NCI-H1048 (cell line): ENCODE results near the gene HADHB.

Experiments used
- DNase-seq: peaks from one replicate; lab custom pipeline; 2025; lab: John Stamatoyannopoulos, UW

Gene HADHB

GRCh38 chr2:26244309-26245230, at the start of gene HADHB, which contains the start of gene HADHA:
TSS of gene HADHB (plus strand) at chr2:26244939. CDS start at chr2:26254255, 9,316 bp downstream.
TSS of gene HADHA (minus strand) at chr2:26244632. CDS start at chr2:26244596, 36 bp downstream.
- peak; percentile 2 for DNase-seq

GRCh38 chr2:26195040-26195984, 49.4 kb upstream of the HADHB start:
- no peak for DNase-seq

GRCh38 chr2:26196683-26197418, 47.9 kb upstream of the HADHB start:
- no peak for DNase-seq

- DNase-seq = no peak
Measured at GRCh38 chr2:26197516-26197915, 47.2 kb upstream of the HADHB start.

GRCh38 chr2:26202981-26203490, 41.7 kb upstream of the HADHB start:
- no peak for DNase-seq

GRCh38 chr2:26203906-26204305, 40.8 kb upstream of the HADHB start:
- DNase-seq = no peak

GRCh38 chr2:26212011-26212410, 32.7 kb upstream of the HADHB start:
- DNase-seq = no peak

- no peak for DNase-seq
Measured at GRCh38 chr2:26214759-26215158, 30.0 kb upstream of the HADHB start.

- DNase-seq = no peak
Measured at GRCh38 chr2:26215833-26216232, 28.9 kb upstream of the HADHB start.

GRCh38 chr2:26216587-26216986, 28.2 kb upstream of the HADHB start:
- DNase-seq = no peak

- DNase-seq = no peak
Measured at GRCh38 chr2:26217720-26218119, 27.0 kb upstream of the HADHB start.

- no peak for DNase-seq
Measured at GRCh38 chr2:26223018-26223417, 21.7 kb upstream of the HADHB start.

GRCh38 chr2:26224095-26224494, 20.6 kb upstream of the HADHB start:
- no peak for DNase-seq

GRCh38 chr2:26229595-26229994, 15.1 kb upstream of the HADHB start:
- DNase-seq = no peak

- DNase-seq = no peak
Measured at GRCh38 chr2:26230806-26231205, 13.9 kb upstream of the HADHB start.

- no peak for DNase-seq
Measured at GRCh38 chr2:26235089-26235488, 9.7 kb upstream of the HADHB start.

- DNase-seq = no peak
Measured at GRCh38 chr2:26237868-26238267, 6.9 kb upstream of the HADHB start.

- no peak for DNase-seq
Measured at GRCh38 chr2:26238311-26238958, 6.3 kb upstream of the HADHB start.

- no peak for DNase-seq
Measured at GRCh38 chr2:26241928-26242436, 2.8 kb upstream of the HADHB start.

- no peak for DNase-seq
Measured at GRCh38 chr2:26243470-26244308, 1.1 kb upstream of the HADHB start.
